Endodermal cell (in vitro differentiated cells): ENCODE data around the gene DNLZ. TPM values are rescaled to one million over a fixed set of nuclear protein-coding genes. Genes with fewer than 3 reads are reported as not detected.

ENCODE experiments used
- DNase-seq: peaks from one replicate; pipeline ENCODE4 v3.0.0-alpha.2; 2017
- H3K27ac ChIP-seq: 2 replicates; pipeline ENCODE4 v1.5.1; 2013; ENCODE audit warnings: mild to moderate bottlenecking, low read depth, low read length, moderate library complexity
- H3K27me3 ChIP-seq: 2 replicates; pipeline ENCODE4 v1.6.1; 2013; ENCODE audit warnings: mild to moderate bottlenecking, low read length, moderate library complexity; ENCODE audit not compliant: insufficient read depth, control insufficient read depth, poor library complexity, severe bottlenecking
- H3K36me3 ChIP-seq: 2 replicates; pipeline ENCODE4 v1.7.0; 2013; ENCODE audit warnings: mild to moderate bottlenecking, low read length, moderate library complexity; ENCODE audit not compliant: control insufficient read depth, insufficient read depth
- H3K4me1 ChIP-seq: one replicate; pipeline ENCODE4 v1.7.0; 2013; ENCODE audit warnings: low read length; ENCODE audit not compliant: control insufficient read depth, insufficient read depth
- H3K4me3 ChIP-seq: 2 replicates; pipeline ENCODE4 v1.5.1; 2013; ENCODE audit warnings: mild to moderate bottlenecking, low read length, moderate library complexity
- H3K9ac ChIP-seq: 2 replicates; pipeline ENCODE4 v1.6.1; 2013; ENCODE audit warnings: mild to moderate bottlenecking, low read length, moderate library complexity; ENCODE audit not compliant: poor library complexity, severe bottlenecking; ENCODE audit errors: extremely low read depth
- H3K9me3 ChIP-seq: 2 replicates; pipeline ENCODE4 v1.6.1; 2013; ENCODE audit warnings: mild to moderate bottlenecking, low read length, moderate library complexity; ENCODE audit not compliant: control insufficient read depth
- H3K27ac Mint-ChIP-seq: 2 replicates; pipeline ENCODE4 v1.8.0; 2020; ENCODE audit warnings: mixed read lengths
- H3K27me3 Mint-ChIP-seq: 2 replicates; pipeline ENCODE4 v1.8.0; 2021; ENCODE audit warnings: mild to moderate bottlenecking, mixed read lengths; ENCODE audit not compliant: insufficient read depth
- H3K36me3 Mint-ChIP-seq: 2 replicates; pipeline ENCODE4 v1.8.0; 2020; ENCODE audit warnings: low read depth, mixed read lengths
- H3K4me1 Mint-ChIP-seq: 2 replicates; pipeline ENCODE4 v1.8.0; 2020; ENCODE audit warnings: mixed read lengths
- H3K4me3 Mint-ChIP-seq: 2 replicates; pipeline ENCODE4 v1.8.0; 2020; ENCODE audit warnings: mild to moderate bottlenecking, moderate library complexity, mixed read lengths
- H3K9me3 Mint-ChIP-seq: 2 replicates; pipeline ENCODE4 v1.8.0; 2020; ENCODE audit warnings: mild to moderate bottlenecking, mixed read lengths
- CTCF ChIP-seq: fragments of 200-600 bp; sonication (generic); conservative IDR thresholded peaks from 2 replicates; pipeline ENCODE4 v1.5.0; 2021; ENCODE audit warnings: antibody characterized with exemption, mild to moderate bottlenecking
- WGBS, 2 experiments: methylation state at CpG; one replicate each; pipeline versions ENCODE4 v1.1.5 to v1.1.7; 2013; ENCODE audit warnings: missing lambda C conversion rate in 2 of 2, mixed read lengths in 1 of 2; ENCODE audit not compliant: insufficient coverage in 1 of 2, insufficient read length in 1 of 2; 5-methylcytosine and 5-hydroxymethylcytosine counted together
- total RNA-seq, 2 donors: library from RNA; stranded (reverse); fragmentation: NEBNext Ultra II Directional in 1 of 2; extraction: Animal tissue kit (Norgen Biotek cat#: 25700) in 1 of 2; gene quantifications; 2 replicates in 1 of 2; 3 replicates in 1 of 2; pipeline ENCODE4 v1.2.1, GENCODE V29; 2021

The DNLZ gene
- total RNA-seq, 2 donors from 2014 or later, result 12.6 to 20.1 TPM

GRCh38 chr9:136395345-136396218, 32.0 kb upstream of the DNLZ start:
- H3K4me1 ChIP-seq, result peaks cover 6% of the 10 kb centered on the region
- peaks cover 75% of the 10 kb centered on the region for H3K36me3 ChIP-seq
- no peak for TF ChIP-seq CTCF
- Mint-ChIP-seq H3K4me1 (peaks cover 7% of the 10 kb centered on the region), H3K36me3 (peaks cover 44% of the 10 kb centered on the region), H3K4me3 (no peak overlapping the region), H3K27me3 (no peaks in the 10 kb centered on the region), H3K27ac (no peak overlapping the region), H3K9me3 (no peaks in the 10 kb centered on the region)
- H3K27me3 ChIP-seq, result no peaks in the 10 kb centered on the region
- no peak overlapping the region for H3K4me3 ChIP-seq
- no peak overlapping the region for H3K27ac ChIP-seq
- no peak overlapping the region for H3K9ac ChIP-seq
- WGBS, 2 experiments, result 92 to 97% methylated on average over 13 to 26 of the region's 26 CpGs
- DNase-seq, result no peak
- H3K9me3 ChIP-seq, result no peaks in the 10 kb centered on the region

GRCh38 chr9:136395020-136395340, 31.4 kb upstream of the DNLZ start:
- no peak overlapping the region for H3K4me3 Mint-ChIP-seq
- no peak for TF ChIP-seq CTCF
- H3K27ac Mint-ChIP-seq, result no peak overlapping the region
- Histone ChIP-seq H3K9me3 (no peaks in the 10 kb centered on the region), H3K9ac (no peak overlapping the region), H3K27me3 (no peaks in the 10 kb centered on the region), H3K4me1 (peaks cover 6% of the 10 kb centered on the region), H3K36me3 (peaks cover 80% of the 10 kb centered on the region), H3K27ac (no peak overlapping the region), H3K4me3 (no peak overlapping the region)
- H3K4me1 Mint-ChIP-seq, result peaks cover 7% of the 10 kb centered on the region
- H3K9me3 Mint-ChIP-seq, result no peaks in the 10 kb centered on the region
- 95 to 96% methylated on average over 12 to 13 of the region's 13 CpGs for WGBS, 2 experiments
- peaks cover 47% of the 10 kb centered on the region for H3K36me3 Mint-ChIP-seq
- no peaks in the 10 kb centered on the region for H3K27me3 Mint-ChIP-seq
- no peak for DNase-seq

- H3K4me1 ChIP-seq, result peaks cover 6% of the 10 kb centered on the region
- no peak for DNase-seq
- no peak for TF ChIP-seq CTCF
- no peaks in the 10 kb centered on the region for H3K27me3 ChIP-seq
- no peak overlapping the region for H3K27ac ChIP-seq
- peaks cover 85% of the 10 kb centered on the region for H3K36me3 ChIP-seq
- no peak overlapping the region for H3K4me3 Mint-ChIP-seq
- WGBS, 2 experiments, result 95 to 98% methylated on average over 13 to 21 of the region's 21 CpGs
- H3K27ac Mint-ChIP-seq, result no peak overlapping the region
- H3K4me3 ChIP-seq, result no peak overlapping the region
- H3K9ac ChIP-seq, result no peak overlapping the region
- H3K36me3 Mint-ChIP-seq, result peaks cover 52% of the 10 kb centered on the region
- H3K4me1 Mint-ChIP-seq, result peaks cover 7% of the 10 kb centered on the region
- no peaks in the 10 kb centered on the region for H3K27me3 Mint-ChIP-seq
- H3K9me3 Mint-ChIP-seq, result no peaks in the 10 kb centered on the region
- no peaks in the 10 kb centered on the region for H3K9me3 ChIP-seq
Observed at GRCh38 chr9:136394312-136395019, 30.9 kb upstream of the DNLZ start.
